ENCODE results near the gene COMT.
"Not testable (repeated sequence)": the region's sequence is repeated elsewhere in the genome, so short reads cannot be mapped to it uniquely, and the experiment has no call there.

COMT gene

GRCh38 chr22:19931514-19931913 lies 10.1 kb upstream of the COMT start:
- ChIA-PET POLR2A (no interaction called here), CTCF (interaction anchor here (1.3 kb wide), 1 partner anchor 21 kb away, joined by 5 read pairs; no protein-coding TSS in a partner anchor)
- H3K4me3 ChIP-seq (ENCODE audit: low read depth, low read length): no peak overlapping the region
- DNase-seq (ENCODE audit: low read depth, low spot score): no peak
- no peak for TF ChIP-seq CTCF (IDR thresholded peaks at IDR 0.05; ENCODE audit: insufficient read depth, low read length, missing control alignments)

- H3K4me3 ChIP-seq (ENCODE audit: low read depth, low read length): no peak overlapping the region
- POLR2A ChIA-PET: interaction anchor here (0.7 to 1.0 kb wide), 2 partner anchors 9 to 375 kb away, joined by 3 to 5 read pairs; partner anchors contain the start of genes COMT and TXNRD2
- DNase-seq (ENCODE audit: low read depth, low spot score): no peak
- CTCF ChIA-PET: interaction anchor here (1.1 to 1.3 kb wide), 2 partner anchors 22 to 202 kb away, joined by 3 to 5 read pairs; no protein-coding TSS in a partner anchor
- TF ChIP-seq CTCF (IDR thresholded peaks at IDR 0.05; ENCODE audit: insufficient read depth, low read length, missing control alignments): no peak
These were observed 9.0 kb upstream of the COMT start for GRCh38 chr22:19932367-19933206.

GRCh38 chr22:19933341-19934241 lies 8.0 kb upstream of the COMT start:
- DNase-seq (ENCODE audit: low read depth, low spot score): no peak
- ChIA-PET CTCF (interaction anchor here (1.1 to 2.1 kb wide), 4 partner anchors 10 to 203 kb away, joined by 3 to 8 read pairs (median 4); no protein-coding TSS in a partner anchor), POLR2A (no interaction called here)
- TF ChIP-seq CTCF (IDR thresholded peaks at IDR 0.05; ENCODE audit: insufficient read depth, low read length, missing control alignments): no peak
- H3K4me3 ChIP-seq (ENCODE audit: low read depth, low read length): no peak overlapping the region

- POLR2A ChIA-PET; H3K4me3 ChIP-seq (ENCODE audit: low read depth, low read length); DNase-seq (ENCODE audit: low read depth, low spot score): not testable (repeated sequence)
- CTCF ChIA-PET: interaction anchor here (1.1 to 2.1 kb wide), 3 partner anchors 12 to 24 kb away, joined by 3 to 8 read pairs (median 6); no protein-coding TSS in a partner anchor
These were observed 6.4 kb upstream of the COMT start for GRCh38 chr22:19935123-19935718.

- no peak for DNase-seq (ENCODE audit: low read depth, low spot score)
- TF ChIP-seq CTCF (IDR thresholded peaks at IDR 0.05; ENCODE audit: insufficient read depth, low read length, missing control alignments): no peak
- ChIA-PET POLR2A (interaction anchor here (0.6 kb wide), 1 partner anchor 833 kb away, joined by 3 read pairs; no protein-coding TSS in a partner anchor), CTCF (interaction anchor here (2.0 kb wide), 1 partner anchor 11 kb away, joined by 7 read pairs; no protein-coding TSS in a partner anchor)
- no peak overlapping the region for H3K4me3 ChIP-seq (ENCODE audit: low read depth, low read length)
These were observed 5.1 kb upstream of the COMT start for GRCh38 chr22:19936513-19936912.

Data from AG04449 (cell line).